Esophagus muscularis mucosa (tissue), 4 donors: ENCODE measurements around the gene EPRS1. TPM values are rescaled to one million over a fixed set of nuclear protein-coding genes. Genes with fewer than 3 reads are reported as not detected.
"Not testable (repeated sequence)": the region's sequence is repeated elsewhere in the genome, so short reads cannot be mapped to it uniquely, and the experiment has no call there.

ENCODE experiments used
- DNase-seq: peaks from one replicate; pipeline ENCODE4 v3.0.0-alpha.2; 2017; ENCODE audit errors: extremely low spot score
- H3K27ac ChIP-seq, 4 donors: fragments of 200-600 bp; sonication (generic); replicated peaks in 1 of 4; 1 replicate in 3 of 4; 2 replicates in 1 of 4; pipeline ENCODE4 v1.5.1; 2016 to 2019; ENCODE audit warnings: mild to moderate bottlenecking in 1 of 4
- H3K27me3 ChIP-seq, 4 donors: fragments of 200-600 bp; sonication (generic); one replicate each; pipeline versions ENCODE4 v1.5.1 to v1.6.0; 2016 to 2019
- H3K36me3 ChIP-seq, 4 donors: fragments of 200-600 bp; sonication (generic); one replicate each; pipeline ENCODE4 v1.5.1; 2016 to 2019
- H3K4me1 ChIP-seq, 4 donors: fragments of 200-600 bp; sonication (generic); one replicate each; pipeline ENCODE4 v1.5.1; 2016 to 2019
- H3K4me3 ChIP-seq, 4 donors: fragments of 200-600 bp; sonication (generic); 1 replicate in 2 of 4; 2 replicates in 2 of 4; pipeline ENCODE4 v1.5.1; 2016 to 2019; ENCODE audit warnings: mild to moderate bottlenecking in 4 of 4, moderate library complexity in 1 of 4
- H3K9me3 ChIP-seq, 4 donors: fragments of 200-600 bp; sonication (generic); 1 replicate in 3 of 4; 2 replicates in 1 of 4; pipeline ENCODE4 v1.5.1; 2016 to 2019
- EP300 ChIP-seq: sonication (generic); formaldehyde crosslinking; IDR thresholded peaks from one replicate; pipeline ENCODE4 v1.6.1; 2017; ENCODE audit warnings: antibody characterized with exemption
- POLR2A ChIP-seq: fragments of 450-650 bp; IDR thresholded peaks from one replicate; pipeline ENCODE4 v1.6.1; 2017; ENCODE audit warnings: antibody characterized with exemption, moderate library complexity, mild to moderate bottlenecking, low read depth
- POLR2AphosphoS5 ChIP-seq, 2 donors: sonication (generic); formaldehyde crosslinking; IDR thresholded peaks; one replicate each; pipeline ENCODE4 v1.6.1; 2017; ENCODE audit warnings: antibody characterized with exemption in 2 of 2
- WGBS: methylation state at CpG from one replicate; pipeline ENCODE4 v1.1.5; 2018; 5-methylcytosine and 5-hydroxymethylcytosine counted together
- intact Hi-C: fragments of 100-400 bp; cut with DNase I; formaldehyde crosslinking; loops from one replicate; pipeline ENCODE4 v1.15.1; 2023
- total RNA-seq, 4 donors: library from RNA; depleted of rRNA; stranded (reverse); fragments of >200 nt; gene quantifications; one replicate each; pipeline versions ENCODE4 v1.1.0 to v1.2.1, GENCODE V29; 2016
- TF ChIP-seq, protein P1 (sequence below), 3 experiments: fragments of 200-600 bp in 2 of 3; fragments of 450-650 bp in 1 of 3; sonication (generic) in 2 of 3; IDR thresholded peaks; one replicate each; pipeline ENCODE4 v1.5.1; 2017 to 2019; ENCODE audit warnings: antibody characterized with exemption in 3 of 3, mild to moderate bottlenecking in 2 of 3, moderate library complexity in 1 of 3

EPRS1 gene
- total RNA-seq, 4 donors from 2014 or later, result 30.3 to 46.1 (median 40.9) TPM

DNA sequence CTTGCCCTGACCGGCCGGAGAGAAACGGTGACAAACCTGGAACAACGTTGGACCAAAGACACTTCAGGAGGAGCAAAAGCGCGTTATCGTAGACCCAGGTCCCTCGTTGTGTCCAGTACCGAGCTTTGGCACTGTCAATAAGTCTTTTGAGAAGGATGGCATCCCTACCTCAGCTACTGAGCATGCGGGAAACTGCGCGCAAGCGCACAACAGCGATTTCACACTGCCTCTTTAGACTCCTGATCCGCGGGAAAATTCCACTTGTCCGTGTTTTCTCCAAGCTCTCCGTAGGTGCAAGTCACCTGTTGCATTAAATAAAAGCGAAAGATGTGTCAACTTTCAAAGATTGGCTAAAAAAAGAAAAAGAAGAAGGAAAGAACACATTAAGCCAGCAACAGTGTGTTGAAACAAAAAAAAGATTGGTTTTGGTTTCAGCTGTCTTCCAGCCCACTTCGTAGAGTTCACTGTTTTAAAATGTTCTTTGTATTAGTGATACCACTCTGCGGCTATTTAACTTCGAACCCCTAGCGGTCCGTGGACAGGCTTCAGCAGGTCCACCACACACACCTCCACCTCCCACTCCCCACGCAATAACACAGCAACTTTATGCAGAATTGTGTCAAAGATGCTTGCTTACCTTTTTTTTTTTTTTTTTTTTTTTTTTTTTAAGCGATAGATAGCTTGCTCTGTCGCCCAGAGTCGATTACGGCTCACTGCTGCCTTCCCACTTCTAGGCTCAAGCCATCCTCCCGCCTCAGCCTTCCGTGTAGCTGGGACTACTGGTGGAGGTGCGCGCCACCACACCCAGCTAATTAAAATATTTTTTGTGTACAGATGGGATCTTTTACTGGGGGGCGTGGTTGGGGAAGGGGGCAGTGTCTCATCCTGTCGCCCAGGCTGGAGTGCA lies 43.6 kb upstream of the EPRS1 start, which contains the start of gene BPNT1:
TSS of gene BPNT1 (minus strand) at position 139 of the 907 bp plus-strand sequence. CDS start 9,942 bp downstream, outside the sequence.
- DNase-seq, result peak; percentile 97
- no peaks in the 10 kb centered on the region for H3K36me3 ChIP-seq
- intact Hi-C loops, result loop anchor here (5.0 kb wide), 1 partner anchor 43 kb away; the partner anchor contains the start of gene EPRS1
- peak within 1 kb of the TSS; percentile 49 to 69 (median 65) for H3K4me3 ChIP-seq
- TF ChIP-seq, protein P1, sequence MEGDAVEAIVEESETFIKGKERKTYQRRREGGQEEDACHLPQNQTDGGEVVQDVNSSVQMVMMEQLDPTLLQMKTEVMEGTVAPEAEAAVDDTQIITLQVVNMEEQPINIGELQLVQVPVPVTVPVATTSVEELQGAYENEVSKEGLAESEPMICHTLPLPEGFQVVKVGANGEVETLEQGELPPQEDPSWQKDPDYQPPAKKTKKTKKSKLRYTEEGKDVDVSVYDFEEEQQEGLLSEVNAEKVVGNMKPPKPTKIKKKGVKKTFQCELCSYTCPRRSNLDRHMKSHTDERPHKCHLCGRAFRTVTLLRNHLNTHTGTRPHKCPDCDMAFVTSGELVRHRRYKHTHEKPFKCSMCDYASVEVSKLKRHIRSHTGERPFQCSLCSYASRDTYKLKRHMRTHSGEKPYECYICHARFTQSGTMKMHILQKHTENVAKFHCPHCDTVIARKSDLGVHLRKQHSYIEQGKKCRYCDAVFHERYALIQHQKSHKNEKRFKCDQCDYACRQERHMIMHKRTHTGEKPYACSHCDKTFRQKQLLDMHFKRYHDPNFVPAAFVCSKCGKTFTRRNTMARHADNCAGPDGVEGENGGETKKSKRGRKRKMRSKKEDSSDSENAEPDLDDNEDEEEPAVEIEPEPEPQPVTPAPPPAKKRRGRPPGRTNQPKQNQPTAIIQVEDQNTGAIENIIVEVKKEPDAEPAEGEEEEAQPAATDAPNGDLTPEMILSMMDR (IDR thresholded peaks at IDR 0.05), result no peak
- TF ChIP-seq POLR2AphosphoS5 (IDR thresholded peaks at IDR 0.05) (peak; percentile 59 to 88), EP300 (no peak), POLR2A (peak; percentile 38)
- 7% methylated on average over 35 of the region's 35 CpGs for WGBS
- no peaks in the 10 kb centered on the region for H3K9me3 ChIP-seq
- peaks cover 4 to 35% (median 23%) of the 10 kb centered on the region in 4 donors for H3K4me1 ChIP-seq
- peak within 1 kb of the TSS; percentile 40 to 71 (median 60) for H3K27ac ChIP-seq
- H3K27me3 ChIP-seq, result no peaks in the 10 kb centered on the region

DNA sequence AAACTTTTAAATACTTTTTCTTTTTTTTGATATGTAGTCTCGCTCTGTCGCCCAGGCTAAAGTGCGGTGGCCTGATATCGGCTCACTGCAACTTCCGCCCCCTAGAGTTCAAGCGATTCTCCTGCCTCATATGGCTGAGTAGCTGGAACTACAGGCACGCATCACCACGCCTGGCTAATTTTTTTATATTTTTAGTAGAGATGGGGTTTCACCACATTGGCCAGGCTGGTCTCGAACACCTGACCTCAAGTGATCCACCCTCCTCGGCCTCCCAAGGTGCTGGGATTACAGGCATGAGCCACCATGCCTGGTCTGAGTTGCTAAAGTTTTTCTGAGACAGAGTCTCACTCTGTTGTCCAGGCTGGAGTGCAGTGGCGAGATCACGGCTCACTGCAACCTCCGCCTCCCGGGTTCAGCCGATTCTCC lies 40.0 kb upstream of the EPRS1 start:
- intact Hi-C loops, result loop anchor here (5.0 kb wide), 1 partner anchor 39 kb away; the partner anchor contains the start of gene EPRS1
- not testable (repeated sequence) for H3K9me3 ChIP-seq, H3K27me3 ChIP-seq, DNase-seq, H3K4me3 ChIP-seq, H3K36me3 ChIP-seq, H3K27ac ChIP-seq
- peaks cover 2 to 21% (median 14%) of the 10 kb centered on the region in 4 donors for H3K4me1 ChIP-seq
- WGBS, result 92% methylated on average over 15 of the region's 15 CpGs

DNA sequence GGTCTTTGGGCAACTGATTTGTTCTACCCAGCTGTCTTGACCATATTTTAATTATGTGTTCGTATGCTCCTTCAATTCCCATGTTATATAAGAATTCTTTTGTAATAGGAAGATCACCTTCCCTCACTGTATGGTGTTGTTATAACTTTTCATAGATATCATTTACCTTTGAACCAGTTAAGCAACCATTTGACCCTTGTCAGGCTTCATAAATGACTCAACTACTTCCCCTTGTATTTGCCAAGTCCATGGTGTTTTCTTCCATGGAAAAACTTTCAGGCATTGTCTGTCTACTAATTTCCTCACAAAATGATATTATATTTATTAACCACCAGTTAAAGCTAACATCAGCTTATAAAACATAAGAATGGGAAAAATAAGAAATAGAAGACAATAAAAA lies 38.2 kb upstream of the EPRS1 start:
- no peaks in the 10 kb centered on the region for H3K9me3 ChIP-seq
- intact Hi-C loops, result no loop called here
- no peak overlapping the region for H3K4me3 ChIP-seq
- no peak overlapping the region for H3K27ac ChIP-seq
- no peak for DNase-seq
- no peak for TF ChIP-seq POLR2A
- TF ChIP-seq POLR2AphosphoS5 (IDR thresholded peaks at IDR 0.05), result no peak
- TF ChIP-seq, protein P1 (IDR thresholded peaks at IDR 0.05), result no peak
- TF ChIP-seq EP300, result no peak
- H3K27me3 ChIP-seq, result no peaks in the 10 kb centered on the region
- peaks cover 0 to 14% (median 11%) of the 10 kb centered on the region in 4 donors for H3K4me1 ChIP-seq
- 92% methylated on average over 1 of the region's 1 CpG for WGBS
- H3K36me3 ChIP-seq, result peaks cover 0 to 10% (median 0%) of the 10 kb centered on the region in 4 donors

DNA sequence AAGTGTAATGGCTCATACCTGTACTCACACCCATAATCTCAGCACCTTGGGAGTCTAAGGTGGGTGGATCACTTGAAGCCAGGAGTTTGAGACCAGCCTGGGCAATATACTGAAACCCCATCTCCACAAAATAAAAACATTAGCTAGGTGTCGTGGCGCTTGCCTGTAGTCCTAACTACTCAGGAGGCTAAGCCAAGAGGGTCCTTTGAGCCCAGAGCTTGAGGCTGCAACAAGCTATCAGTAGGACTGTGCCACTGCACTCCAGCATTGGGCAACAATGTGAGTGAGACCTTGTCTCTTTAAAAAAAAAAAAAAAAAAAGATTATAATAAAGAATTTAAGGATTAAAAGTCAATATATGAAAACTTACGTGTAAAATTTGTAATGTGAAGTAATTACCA lies 31.6 kb upstream of the EPRS1 start:
- no peaks in the 10 kb centered on the region for H3K9me3 ChIP-seq
- TF ChIP-seq EP300, result no peak
- no peak for TF ChIP-seq POLR2A
- TF ChIP-seq, protein P1 (IDR thresholded peaks at IDR 0.05), result no peak
- no peak for TF ChIP-seq POLR2AphosphoS5 (IDR thresholded peaks at IDR 0.05)
- H3K36me3 ChIP-seq, result peaks cover 0 to 33% (median 11%) of the 10 kb centered on the region in 4 donors
- no peak overlapping the region for H3K4me3 ChIP-seq
- no peaks in the 10 kb centered on the region for H3K4me1 ChIP-seq
- WGBS, result 93% methylated on average over 3 of the region's 3 CpGs
- no peak for DNase-seq
- H3K27me3 ChIP-seq, result no peaks in the 10 kb centered on the region
- no peak overlapping the region for H3K27ac ChIP-seq
- intact Hi-C loops, result no loop called here
